Spleen (tissue), 7 donors: Measurements from ENCODE around the gene GRIP1.

Experiments used
- CTCF ChIP-seq, 11 experiments: fragments of 200-600 bp in 7 of 11; fragments of 450-650 bp in 4 of 11; sonication (generic) in 4 of 11; IDR thresholded peaks in 8 of 11; conservative IDR thresholded peaks in 3 of 11; 1 replicate in 7 of 11; 2 replicates in 4 of 11; pipeline versions ENCODE4 v1.4.0 to v1.8.0; 2016 to 2021; ENCODE audit warnings: antibody characterized with exemption in 11 of 11, inconsistent platforms in 4 of 11, mild to moderate bottlenecking in 1 of 11
- POLR2A ChIP-seq, 3 donors: fragments of 450-650 bp; IDR thresholded peaks; one replicate each; pipeline ENCODE4 v1.5.1; 2017; ENCODE audit warnings: antibody characterized with exemption in 3 of 3, mild to moderate bottlenecking in 1 of 3
- donor health status: DM: no; HTN: no; CAD: no; lungs with moderate emphysema.
- donor health status: DM: no; HTN: no; CAD: no.
- donor health status: DM: no; HTN: no; CAD: no.

GRCh38 chr12:66398931-66399910 lies 279.7 kb downstream of the GRIP1 start:
- TF ChIP-seq CTCF (IDR thresholded peaks at IDR 0.05 in 8 of 11, conservative IDR thresholded peaks at IDR 0.05 in 3 of 11) = no peak
- TF ChIP-seq POLR2A (IDR thresholded peaks at IDR 0.05) = no peak
